ENCODE measurements around the gene RARG.

GRCh38 chr12:53196486-53196885, 35.5 kb downstream of the RARG start:
- no peak for TF ChIP-seq CTCF (conservative IDR thresholded peaks at IDR 0.05; ENCODE audit: low read depth, low read length)
- TF ChIP-seq USF2 (IDR thresholded peaks at IDR 0.05; ENCODE audit: low read depth, low read length), result no peak
- no peak for TF ChIP-seq POLR2A (IDR thresholded peaks at IDR 0.05; ENCODE audit: low read depth, low read length)
- no peak for TF ChIP-seq SMC3 (IDR thresholded peaks at IDR 0.05; ENCODE audit: low read depth, low read length)
- TF ChIP-seq RFX5 (IDR thresholded peaks at IDR 0.05; ENCODE audit: low read depth, low read length), result no peak
- TF ChIP-seq MXI1 (IDR thresholded peaks at IDR 0.05; ENCODE audit: borderline replicate concordance, low read depth, low read length), result no peak
- no peak for TF ChIP-seq RAD21 (IDR thresholded peaks at IDR 0.05; ENCODE audit: low read length)
